HCT116 (cell line): ENCODE measurements around the gene ERMP1. TPM values are rescaled to one million over a fixed set of nuclear protein-coding genes. Genes with fewer than 3 reads are reported as not detected.

Experiments
- ATAC-seq: fragments of 200-7000 bp; cut with Tn5 transposase; 2 replicates; pipeline ENCODE4 v1.9.1; 2020; ENCODE audit warnings: mild to moderate bottlenecking, moderate library complexity
- BruUV-seq: library from RNA; stranded (reverse); fragments of 400-500 nt; replicated peaks from 2 replicates; lab custom pipeline; 2021; lab: Mats Ljungman, UMichigan
- CTCF ChIA-PET: fragments of 300-600 bp; sonication (Branson Sonifier 250); formaldehyde crosslinking; loops from one replicate; lab custom pipeline; 2021; ENCODE audit warnings: antibody characterized with exemption; lab: Charles Lee
- POLR2A ChIA-PET: fragments of 300-600, 350-600 bp; sonication (Branson Sonifier 250); formaldehyde crosslinking; loops from one replicate; lab custom pipeline; 2021; ENCODE audit warnings: antibody characterized with exemption; lab: Charles Lee
- RAD21 ChIA-PET, 2 experiments: fragments of 300-600 bp; sonication (Branson Sonifier 250); formaldehyde crosslinking; loops; one replicate each; lab custom pipeline; 2023; ENCODE audit warnings: low total read pairs in 2 of 2; ENCODE audit not compliant: uncharacterized antibody in 2 of 2, unreplicated experiment in 2 of 2, low non-redundant PET in 1 of 2; lab: Charles Lee
- DNase-seq: peaks from one replicate; pipeline ENCODE4 v3.0.0-alpha.2; 2010; ENCODE audit warnings: low read depth, low spot score
- H2AFZ ChIP-seq: fragments of 200-600 bp; shearing (Covaris generic), sonication (generic); 2 replicates; pipeline ENCODE4 v1.6.1; 2017; ENCODE audit warnings: low read depth, mixed run types, mixed read lengths, antibody characterized with exemption, low read length; ENCODE audit not compliant: poor library complexity, severe bottlenecking
- H3K27ac ChIP-seq: 2 replicates; pipeline ENCODE4 v1.5.1; 2012; ENCODE audit warnings: low read depth, low read length
- H3K27me3 ChIP-seq: fragments of 200-600 bp; sonication (generic); 2 replicates; pipeline ENCODE4 v1.6.1; 2016; ENCODE audit warnings: mixed run types, low read length, mixed read lengths; ENCODE audit not compliant: insufficient read depth
- H3K36me3 ChIP-seq, 2 experiments: fragments of 200-500 bp in 1 of 2; fragments of 200-600 bp in 1 of 2; sonication (Bioruptor generic) in 1 of 2; sonication (generic) in 1 of 2; 2 replicates each; pipeline versions ENCODE4 v1.5.1 to v1.6.1; 2014 to 2016; ENCODE audit warnings: low read length in 2 of 2, inconsistent platforms in 1 of 2, mixed read lengths in 1 of 2, mixed run types in 1 of 2; ENCODE audit not compliant: insufficient read depth in 2 of 2, control insufficient read depth in 1 of 2
- H3K4me1 ChIP-seq, 2 experiments: fragments of 200-600 bp in 1 of 2; sonication (generic) in 1 of 2; 2 replicates each; pipeline versions ENCODE4 v1.5.1 to v1.6.1; 2012 to 2017; ENCODE audit warnings: low read length in 2 of 2, inconsistent platforms in 1 of 2, mild to moderate bottlenecking in 1 of 2, mixed read lengths in 1 of 2, mixed run types in 1 of 2, moderate library complexity in 1 of 2; ENCODE audit not compliant: insufficient read depth in 2 of 2, control insufficient read depth in 1 of 2
- H3K4me2 ChIP-seq: fragments of 200-600 bp; sonication (generic); 2 replicates; pipeline ENCODE4 v1.6.1; 2017; ENCODE audit warnings: mixed run types, low read length, mixed read lengths
- H3K4me3 ChIP-seq, 2 experiments: fragments of 200-600 bp in 1 of 2; sonication (generic) in 1 of 2; replicated peaks in 1 of 2; 2 replicates each; pipeline ENCODE4 v1.5.1; 2011 to 2016; ENCODE audit warnings: low read length in 2 of 2, control low read depth in 1 of 2, low read depth in 1 of 2, mild to moderate bottlenecking in 1 of 2, mixed read lengths in 1 of 2, mixed run types in 1 of 2
- H3K79me2 ChIP-seq: fragments of 200-600 bp; sonication (generic); 2 replicates; pipeline ENCODE4 v1.6.1; 2017; ENCODE audit warnings: mild to moderate bottlenecking, mixed run types, low read length, moderate library complexity, mixed read lengths; ENCODE audit not compliant: insufficient read depth
- H3K9ac ChIP-seq: fragments of 200-600 bp; sonication (generic); 2 replicates; pipeline ENCODE4 v1.6.1; 2016; ENCODE audit warnings: low read length, mixed read lengths
- H3K9me2 ChIP-seq: fragments of 200-600 bp; sonication (generic), shearing (Covaris generic); 2 replicates; pipeline ENCODE4 v1.6.1; 2017; ENCODE audit warnings: mixed run types, mild to moderate bottlenecking, moderate library complexity; ENCODE audit not compliant: insufficient read depth
- H3K9me3 ChIP-seq, 2 experiments: fragments of 200-500 bp in 1 of 2; fragments of 200-600 bp in 1 of 2; sonication (Bioruptor generic) in 1 of 2; sonication (generic) in 1 of 2; 2 replicates each; pipeline ENCODE4 v1.6.1; 2014 to 2017; ENCODE audit warnings: low read length in 2 of 2, mixed read lengths in 2 of 2, inconsistent platforms in 1 of 2, low read depth in 1 of 2, mild to moderate bottlenecking in 1 of 2, mixed run types in 1 of 2, moderate library complexity in 1 of 2; ENCODE audit not compliant: control insufficient read depth in 1 of 2, insufficient read depth in 1 of 2
- H4K20me1 ChIP-seq: fragments of 200-600 bp; sonication (generic), shearing (Covaris generic); 2 replicates; pipeline ENCODE4 v1.6.1; 2017; ENCODE audit warnings: mixed run types, mild to moderate bottlenecking, moderate library complexity; ENCODE audit not compliant: insufficient read depth
- ATF3 ChIP-seq: IDR thresholded peaks from 2 replicates; pipeline ENCODE4 v1.6.1; 2012
- CBX3 ChIP-seq: IDR thresholded peaks from 2 replicates; pipeline ENCODE4 v1.6.1; 2012; ENCODE audit warnings: low read depth
- CEBPB ChIP-seq: IDR thresholded peaks from 2 replicates; pipeline ENCODE4 v1.6.1; 2012; ENCODE audit warnings: low read depth
- CTCF ChIP-seq, 3 experiments: fragments of 200-600 bp in 1 of 3; sonication (generic) in 1 of 3; IDR thresholded peaks in 2 of 3; conservative IDR thresholded peaks in 1 of 3; 2 replicates each; pipeline ENCODE4 v1.5.1; 2012 to 2017; ENCODE audit warnings: low read depth in 2 of 3, low read length in 2 of 3, antibody characterized with exemption in 1 of 3, borderline replicate concordance in 1 of 3, control low read depth in 1 of 3, mild to moderate bottlenecking in 1 of 3, mixed read lengths in 1 of 3, mixed run types in 1 of 3, moderate library complexity in 1 of 3; ENCODE audit not compliant: insufficient read depth in 1 of 3
- EGR1 ChIP-seq: IDR thresholded peaks from 2 replicates; pipeline ENCODE4 v1.6.1; 2012; ENCODE audit warnings: low read depth
- EZH2 ChIP-seq: fragments of 200-600 bp; sonication (generic); IDR thresholded peaks from 2 replicates; pipeline ENCODE4 v1.6.1; 2017; ENCODE audit warnings: antibody characterized with exemption, mixed run types
- EZH2phosphoT487 ChIP-seq: fragments of 200-600 bp; IDR thresholded peaks from 2 replicates; pipeline ENCODE4 v1.6.1; 2018; ENCODE audit warnings: antibody characterized with exemption, borderline replicate concordance
- MAX ChIP-seq: IDR thresholded peaks from 2 replicates; pipeline ENCODE4 v1.6.1; 2012
- POLR2A ChIP-seq: IDR thresholded peaks from 2 replicates; pipeline ENCODE4 v1.7.0; 2011; ENCODE audit warnings: borderline replicate concordance; ENCODE audit not compliant: insufficient read depth, insufficient read length; ENCODE audit errors: extremely low read depth
- POLR2AphosphoS5 ChIP-seq: IDR thresholded peaks from 2 replicates; pipeline ENCODE4 v1.6.1; 2011; ENCODE audit warnings: mild to moderate bottlenecking, low read depth, low read length, moderate library complexity
- RAD21 ChIP-seq: IDR thresholded peaks from 2 replicates; pipeline ENCODE4 v1.6.1; 2012; ENCODE audit warnings: low read depth, mild to moderate bottlenecking
- REST ChIP-seq: IDR thresholded peaks from 2 replicates; pipeline ENCODE4 v1.6.1; 2012; ENCODE audit warnings: low read depth
- SIN3A ChIP-seq: IDR thresholded peaks from 2 replicates; pipeline ENCODE4 v1.6.1; 2012; ENCODE audit warnings: low read depth
- SRF ChIP-seq: IDR thresholded peaks from 2 replicates; pipeline ENCODE4 v1.6.1; 2012; ENCODE audit warnings: low read depth
- TCF7L2 ChIP-seq: IDR thresholded peaks from 2 replicates; pipeline ENCODE4 v1.7.0; 2011; ENCODE audit warnings: borderline replicate concordance, inconsistent platforms; ENCODE audit not compliant: insufficient read depth, insufficient read length; ENCODE audit errors: extremely low read depth
- ZBTB33 ChIP-seq: IDR thresholded peaks from 2 replicates; pipeline ENCODE4 v1.6.1; 2011; ENCODE audit warnings: mild to moderate bottlenecking, low read length, moderate library complexity; ENCODE audit not compliant: insufficient replicate concordance; ENCODE audit errors: extremely low read depth
- ZNF274 ChIP-seq: fragments of 200-500 bp; sonication (Bioruptor generic); IDR thresholded peaks from 2 replicates; pipeline ENCODE4 v1.6.1; 2014; ENCODE audit warnings: mild to moderate bottlenecking, low read depth, low read length, inconsistent platforms
- intact Hi-C: fragments of 100-400 bp; cut with micrococcal nuclease; formaldehyde crosslinking; loops from 2 replicates; pipeline ENCODE4 v1.10.0; 2022
- total RNA-seq: library from RNA; stranded (reverse); gene quantifications from one replicate; pipeline ENCODE4 v1.2.1, GENCODE V29; 2021; ENCODE audit not compliant: unreplicated experiment

The ERMP1 gene
- total RNA-seq, 1 experiment from 2014 or later: 29.9 TPM

GRCh38 chr9:5879419-5880181 is 46.7 kb upstream of the ERMP1 start:
- no peaks in the 10 kb centered on the region for H4K20me1 ChIP-seq
- H2AFZ ChIP-seq: peak overlapping the region; percentile 6
- H3K27ac ChIP-seq: peak overlapping the region; percentile 57; the same call in 1 of the 2 replicates
- ChIA-PET RAD21 (interaction anchor here in 1 of 2 experiments (0.7 to 1.1 kb wide), 3 partner anchors 47 to 175 kb away, joined by 3 to 4 read pairs (median 3); partner anchors contain the start of gene ERMP1), CTCF (interaction anchor here (0.9 to 2.5 kb wide), 6 partner anchors 8 to 427 kb away, joined by 3 to 22 read pairs (median 6); no protein-coding TSS in a partner anchor), POLR2A (interaction anchor here (0.7 to 2.0 kb wide), 7 partner anchors 11 to 136 kb away, joined by 3 to 7 read pairs (median 4); partner anchors contain the start of genes ERMP1 and RANBP6)
- TSS peak; percentile 73 for BruUV-seq
- H3K4me1 ChIP-seq: peaks cover 12 to 43% of the 10 kb centered on the region in 2 experiments; a peak in 3 of 4 replicates
- H3K9ac ChIP-seq: peak overlapping the region; percentile 30; the same call in 1 of the 2 replicates
- no peaks in the 10 kb centered on the region for H3K9me3 ChIP-seq
- peak overlapping the region; percentile 25 to 44 for H3K4me3 ChIP-seq
- H3K4me2 ChIP-seq: peak overlapping the region; percentile 72
- H3K27me3 ChIP-seq: no peaks in the 10 kb centered on the region
- intact Hi-C loops: loop anchor here (5.0 to 10.0 kb wide), 2 partner anchors 82 to 685 kb away; no protein-coding TSS in a partner anchor
- ATAC-seq (peak; percentile 94), DNase-seq (peak; percentile 88)
- H3K36me3 ChIP-seq: no peaks in the 10 kb centered on the region
- no peaks in the 10 kb centered on the region for H3K9me2 ChIP-seq
- no peaks in the 10 kb centered on the region for H3K79me2 ChIP-seq
- TF ChIP-seq ZNF274 (no peak), CEBPB (no peak), SIN3A (peak; percentile 61; the same call in 1 of the 2 replicates), ATF3 (no peak), POLR2A (no peak), ZBTB33 (no peak), EGR1 (peak; percentile 27), REST (no peak), EZH2phosphoT487 (no peak), CBX3 (peak; percentile 78), CTCF (IDR thresholded peaks at IDR 0.05 in 2 of 3, conservative IDR thresholded peaks at IDR 0.05 in 1 of 3; ENCODE audit: borderline replicate concordance in 1 of 3, insufficient read depth in 1 of 3, low read depth in 2 of 3, low read length in 2 of 3) (no peak), TCF7L2 (peak; percentile 28), MAX (peak; percentile 71), EZH2 (no peak), POLR2AphosphoS5 (peak; percentile 53), RAD21 (0 out of 2 replicates have a peak, but pooled peaks have one; percentile 13), SRF (no peak; the same call in 1 of the 2 replicates)
